Measurements from ENCODE around the gene FYN. TPM values are rescaled to one million over a fixed set of nuclear protein-coding genes. Genes with fewer than 3 reads are reported as not detected.

FYN gene
- total RNA-seq, 2 donors from 2014 or later = 11.3 to 21.5 TPM

DNA sequence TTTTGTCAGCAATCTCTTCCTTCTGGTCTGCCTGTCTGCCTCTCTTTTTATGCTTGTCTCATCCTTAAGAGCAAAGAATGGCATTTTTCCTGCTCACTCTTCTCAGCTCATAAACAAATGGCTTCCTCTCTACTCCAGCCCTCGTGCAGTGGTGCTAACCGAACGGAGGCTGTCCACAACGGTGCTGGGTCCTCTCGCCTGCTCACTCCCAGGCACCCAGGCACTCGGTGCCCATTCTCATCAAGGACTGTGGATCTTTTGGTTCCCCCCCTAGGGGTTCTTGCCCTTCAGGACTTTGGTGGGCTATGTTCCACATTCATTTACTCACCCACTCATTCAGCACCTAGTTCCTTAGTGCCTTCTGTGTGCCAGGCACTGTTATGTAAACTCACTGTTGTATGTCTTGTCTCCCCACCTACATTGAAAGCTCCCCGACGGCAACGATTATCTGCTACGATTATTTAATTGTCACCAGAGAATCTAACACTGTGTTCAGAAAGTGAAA, 113.9 kb downstream of the FYN start:
- H3K36me3 ChIP-seq = no peaks in the 10 kb centered on the region
- TF ChIP-seq, protein P1, sequence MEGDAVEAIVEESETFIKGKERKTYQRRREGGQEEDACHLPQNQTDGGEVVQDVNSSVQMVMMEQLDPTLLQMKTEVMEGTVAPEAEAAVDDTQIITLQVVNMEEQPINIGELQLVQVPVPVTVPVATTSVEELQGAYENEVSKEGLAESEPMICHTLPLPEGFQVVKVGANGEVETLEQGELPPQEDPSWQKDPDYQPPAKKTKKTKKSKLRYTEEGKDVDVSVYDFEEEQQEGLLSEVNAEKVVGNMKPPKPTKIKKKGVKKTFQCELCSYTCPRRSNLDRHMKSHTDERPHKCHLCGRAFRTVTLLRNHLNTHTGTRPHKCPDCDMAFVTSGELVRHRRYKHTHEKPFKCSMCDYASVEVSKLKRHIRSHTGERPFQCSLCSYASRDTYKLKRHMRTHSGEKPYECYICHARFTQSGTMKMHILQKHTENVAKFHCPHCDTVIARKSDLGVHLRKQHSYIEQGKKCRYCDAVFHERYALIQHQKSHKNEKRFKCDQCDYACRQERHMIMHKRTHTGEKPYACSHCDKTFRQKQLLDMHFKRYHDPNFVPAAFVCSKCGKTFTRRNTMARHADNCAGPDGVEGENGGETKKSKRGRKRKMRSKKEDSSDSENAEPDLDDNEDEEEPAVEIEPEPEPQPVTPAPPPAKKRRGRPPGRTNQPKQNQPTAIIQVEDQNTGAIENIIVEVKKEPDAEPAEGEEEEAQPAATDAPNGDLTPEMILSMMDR (IDR thresholded peaks at IDR 0.05) = no peak
- intact Hi-C loops (cut with DNase I) = no loop called here
- no peak for DNase-seq
- H3K4me1 ChIP-seq = no peaks in the 10 kb centered on the region
- peak overlapping the region; percentile 56 for H3K27ac ChIP-seq
- H3K27me3 ChIP-seq = no peaks in the 10 kb centered on the region
- peak overlapping the region; percentile 36 to 48 for H3K9ac ChIP-seq (ENCODE audit: low read depth in 2 of 2, low read length in 2 of 2)
- H3K9me3 ChIP-seq = no peaks in the 10 kb centered on the region
- H3K4me3 ChIP-seq = peak overlapping the region; percentile 6

DNA sequence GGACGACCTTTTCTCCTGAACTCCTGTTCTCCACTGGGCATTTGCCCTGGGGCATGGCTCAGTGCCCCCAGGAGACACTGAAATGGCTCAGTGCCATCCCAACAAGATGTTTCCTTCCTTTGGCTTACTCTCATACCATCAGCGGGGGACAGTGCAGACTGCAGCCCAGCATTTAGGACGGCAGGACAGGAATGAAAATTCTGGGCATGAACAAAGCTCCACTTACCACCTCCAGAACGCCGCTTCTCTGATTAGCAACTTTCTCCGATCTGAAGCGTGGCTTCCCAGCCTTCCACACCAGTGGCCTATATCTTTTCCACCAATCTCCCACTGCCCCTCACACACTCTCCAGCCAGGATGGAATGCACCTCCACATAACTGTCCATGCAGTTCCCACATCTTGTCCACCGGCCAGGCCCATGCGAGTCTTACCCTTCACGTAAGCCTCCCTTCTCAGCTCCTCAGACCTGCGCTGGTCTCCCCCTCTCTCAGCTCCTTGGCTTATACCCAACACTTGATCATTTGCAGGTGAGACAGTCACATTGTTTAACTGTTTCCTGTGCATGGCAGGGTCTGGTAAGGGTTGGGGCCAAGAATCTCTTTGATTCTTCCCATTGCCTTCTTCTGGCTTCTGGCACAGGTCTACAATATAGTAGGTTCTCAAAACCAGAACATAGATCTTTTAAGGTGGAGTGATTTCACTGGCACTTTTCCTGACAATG, 114.5 kb downstream of the FYN start:
- peak overlapping the region in 1 of 2 donors; percentile 36 for H3K9ac ChIP-seq (ENCODE audit: low read depth in 2 of 2, low read length in 2 of 2)
- no peaks in the 10 kb centered on the region for H3K27me3 ChIP-seq
- no peak for DNase-seq
- H3K4me3 ChIP-seq = no peak overlapping the region
- no peaks in the 10 kb centered on the region for H3K36me3 ChIP-seq
- intact Hi-C loops (cut with DNase I) = no loop called here
- no peaks in the 10 kb centered on the region for H3K4me1 ChIP-seq
- H3K9me3 ChIP-seq = no peaks in the 10 kb centered on the region
- TF ChIP-seq, protein P1 (IDR thresholded peaks at IDR 0.05) = no peak
- peak overlapping the region; percentile 56 for H3K27ac ChIP-seq

DNA sequence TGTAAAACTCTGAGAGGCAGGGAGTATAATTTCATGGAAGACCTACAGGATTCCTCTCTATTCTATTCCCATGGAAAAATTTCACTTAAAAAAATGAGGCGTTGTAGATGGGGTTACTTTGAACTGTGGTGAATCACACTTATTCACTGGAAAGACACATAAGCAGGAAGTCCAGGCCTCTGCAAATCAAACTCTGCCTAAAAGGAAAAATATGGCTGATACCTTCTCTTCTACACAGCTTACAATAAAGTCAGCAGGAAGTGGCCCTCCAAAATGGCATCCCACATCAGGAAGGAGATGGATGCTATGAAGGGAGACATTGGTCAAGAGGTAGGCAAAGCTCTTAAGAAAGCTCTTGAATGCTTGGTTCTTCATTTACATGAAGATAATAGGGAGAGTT, 115.9 kb downstream of the FYN start:
- Histone ChIP-seq H3K36me3 (no peaks in the 10 kb centered on the region), H3K27ac (peak overlapping the region; percentile 23), H3K4me1 (no peaks in the 10 kb centered on the region), H3K4me3 (no peak overlapping the region), H3K9ac (ENCODE audit: low read depth in 2 of 2, low read length in 2 of 2) (no peak overlapping the region), H3K27me3 (no peaks in the 10 kb centered on the region), H3K9me3 (no peaks in the 10 kb centered on the region)
- TF ChIP-seq, protein P1 (IDR thresholded peaks at IDR 0.05) = no peak
- DNase-seq = no peak
- intact Hi-C loops (cut with DNase I) = no loop called here

DNA sequence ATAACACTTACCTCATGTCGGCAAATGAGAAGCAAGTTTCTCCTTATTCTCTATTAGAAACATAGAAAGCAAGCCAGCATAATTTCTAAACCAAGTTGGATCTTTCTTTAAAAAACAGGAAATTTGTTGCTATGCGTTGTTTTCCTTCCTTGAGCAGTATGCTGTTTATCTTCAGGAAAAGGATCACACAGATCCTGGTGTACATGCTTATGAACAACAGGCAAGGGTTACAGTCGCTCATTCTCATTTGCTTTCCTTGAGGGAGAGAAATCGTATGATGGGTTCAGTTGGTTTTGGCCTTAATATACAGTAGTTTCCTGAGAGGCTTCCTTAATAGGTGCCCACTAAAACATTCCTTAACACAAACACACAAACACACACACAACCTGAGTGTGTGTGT, 118.8 kb downstream of the FYN start:
- no peak overlapping the region for H3K27ac ChIP-seq
- intact Hi-C loops (cut with DNase I) = no loop called here

DNA sequence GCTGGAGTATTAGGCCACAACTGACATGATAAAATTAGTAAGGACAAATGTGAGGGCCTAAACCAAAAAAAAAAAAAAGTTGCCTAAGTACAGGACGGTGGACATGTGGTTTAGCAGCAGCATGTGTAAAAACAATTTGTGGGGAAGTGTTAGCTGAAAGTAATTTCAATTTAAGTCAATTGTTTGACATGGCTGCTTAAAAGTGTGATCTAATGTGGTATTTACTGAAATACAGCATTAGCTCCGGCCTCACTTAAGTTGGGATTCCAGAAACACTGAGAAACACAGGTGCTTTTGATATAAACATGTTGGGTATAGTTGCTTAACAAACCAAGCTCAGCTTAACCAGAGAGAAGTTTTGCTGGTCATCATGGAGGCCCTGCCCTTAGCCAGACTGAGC, 119.7 kb downstream of the FYN start:
- Histone ChIP-seq H3K4me1 (no peaks in the 10 kb centered on the region), H3K27ac (no peak overlapping the region), H3K27me3 (no peaks in the 10 kb centered on the region), H3K9ac (ENCODE audit: low read depth in 2 of 2, low read length in 2 of 2) (peak overlapping the region in 1 of 2 donors; percentile 31), H3K36me3 (no peaks in the 10 kb centered on the region), H3K4me3 (no peak overlapping the region), H3K9me3 (no peaks in the 10 kb centered on the region)
- TF ChIP-seq, protein P1 (IDR thresholded peaks at IDR 0.05) = no peak
- intact Hi-C loops (cut with DNase I) = no loop called here
- no peak for DNase-seq

More for the DNA sequence above, 118.8 kb downstream of the FYN start:
- TF ChIP-seq, protein P1 (IDR thresholded peaks at IDR 0.05) = no peak
- no peaks in the 10 kb centered on the region for H3K36me3 ChIP-seq
- H3K27me3 ChIP-seq = no peaks in the 10 kb centered on the region
- H3K9me3 ChIP-seq = no peaks in the 10 kb centered on the region
- DNase-seq = no peak
- no peak overlapping the region for H3K9ac ChIP-seq (ENCODE audit: low read depth in 2 of 2, low read length in 2 of 2)
- no peak overlapping the region for H3K4me3 ChIP-seq
- no peaks in the 10 kb centered on the region for H3K4me1 ChIP-seq
